ENCODE measurements around the gene IQCE. TPM values are rescaled to one million over a fixed set of nuclear protein-coding genes. Genes with fewer than 3 reads are reported as not detected.

The IQCE gene
- total and polyA plus RNA-seq, 2 experiments from 2014 or later = 11.8 to 13.3 TPM

DNA sequence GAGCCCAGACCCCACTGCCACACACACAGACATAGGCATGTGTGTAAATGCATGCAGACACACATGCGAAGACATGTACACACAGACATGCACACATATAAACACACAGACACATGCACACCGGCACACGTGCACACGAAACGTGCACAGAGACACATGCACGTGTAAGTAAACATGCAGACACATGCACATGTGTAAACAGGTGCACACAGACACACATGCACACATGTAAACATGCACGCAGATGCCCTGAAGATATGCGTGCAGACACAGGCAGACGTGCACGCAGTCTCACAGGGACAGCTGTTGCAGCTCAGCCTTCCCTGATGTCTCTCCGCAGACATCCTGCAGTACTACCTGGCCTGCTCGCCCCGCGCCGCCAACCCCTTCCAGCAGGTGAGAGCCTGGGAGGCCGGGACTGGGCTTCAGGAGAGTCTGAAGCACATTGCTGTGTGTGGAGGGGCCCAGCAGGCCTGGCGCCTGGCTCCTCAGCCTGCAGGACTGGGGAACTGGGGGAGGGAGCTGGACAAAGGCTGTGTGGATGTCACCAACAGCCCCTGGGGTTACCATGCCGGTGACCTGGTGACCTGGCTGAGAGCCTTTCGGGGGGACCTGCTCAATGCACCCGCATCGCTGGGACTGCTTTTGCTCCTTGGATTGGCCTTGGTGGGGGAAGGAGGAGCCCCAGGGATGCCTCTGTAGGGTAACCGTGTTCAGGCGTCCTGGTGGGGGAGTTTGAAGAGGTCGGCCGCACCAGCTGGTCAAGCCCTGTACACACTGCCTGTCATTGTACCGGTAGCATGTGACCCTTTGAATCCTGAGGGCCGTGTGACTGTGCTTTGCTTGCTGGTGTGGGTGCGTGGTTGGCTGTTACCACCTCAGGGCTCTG, 93.3 kb downstream of the IQCE start:
- Histone ChIP-seq H4K20me1 (ENCODE audit: insufficient read depth, poor library complexity, severe bottlenecking) (peaks cover 4% of the 10 kb centered on the region), H3K79me2 (no peaks in the 10 kb centered on the region), H3K4me3 (no peak overlapping the region), H3K4me2 (no peak overlapping the region), H2AFZ (no peak overlapping the region), H3K9me3 (ENCODE audit: low read depth) (no peaks in the 10 kb centered on the region), H3K9me2 (replicated peaks; ENCODE audit: insufficient read depth) (no peaks in the 10 kb centered on the region), H3K36me3 (replicated peaks; ENCODE audit: insufficient read depth, low read depth) (no peaks in the 10 kb centered on the region), H3K27ac (no peak overlapping the region), H3K27me3 (no peaks in the 10 kb centered on the region), H3K4me1 (ENCODE audit: insufficient read depth) (no peaks in the 10 kb centered on the region)
- WGBS (ENCODE audit: low lambda C conversion rate, missing lambda C conversion rate) = 95% methylated on average over 28 of the region's 28 CpGs
- TF ChIP-seq EZH2 (IDR thresholded peaks at IDR 0.05; ENCODE audit: borderline replicate concordance) (no peak), EZH2phosphoT487 (IDR thresholded peaks at IDR 0.05; ENCODE audit: low read depth, severe bottlenecking, unreplicated experiment) (no peak)
- TF ChIP-seq, protein P1, sequence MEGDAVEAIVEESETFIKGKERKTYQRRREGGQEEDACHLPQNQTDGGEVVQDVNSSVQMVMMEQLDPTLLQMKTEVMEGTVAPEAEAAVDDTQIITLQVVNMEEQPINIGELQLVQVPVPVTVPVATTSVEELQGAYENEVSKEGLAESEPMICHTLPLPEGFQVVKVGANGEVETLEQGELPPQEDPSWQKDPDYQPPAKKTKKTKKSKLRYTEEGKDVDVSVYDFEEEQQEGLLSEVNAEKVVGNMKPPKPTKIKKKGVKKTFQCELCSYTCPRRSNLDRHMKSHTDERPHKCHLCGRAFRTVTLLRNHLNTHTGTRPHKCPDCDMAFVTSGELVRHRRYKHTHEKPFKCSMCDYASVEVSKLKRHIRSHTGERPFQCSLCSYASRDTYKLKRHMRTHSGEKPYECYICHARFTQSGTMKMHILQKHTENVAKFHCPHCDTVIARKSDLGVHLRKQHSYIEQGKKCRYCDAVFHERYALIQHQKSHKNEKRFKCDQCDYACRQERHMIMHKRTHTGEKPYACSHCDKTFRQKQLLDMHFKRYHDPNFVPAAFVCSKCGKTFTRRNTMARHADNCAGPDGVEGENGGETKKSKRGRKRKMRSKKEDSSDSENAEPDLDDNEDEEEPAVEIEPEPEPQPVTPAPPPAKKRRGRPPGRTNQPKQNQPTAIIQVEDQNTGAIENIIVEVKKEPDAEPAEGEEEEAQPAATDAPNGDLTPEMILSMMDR (IDR thresholded peaks at IDR 0.05; ENCODE audit: poor library complexity) = no peak
- no peak for DNase-seq (ENCODE audit: low spot score)

DNA sequence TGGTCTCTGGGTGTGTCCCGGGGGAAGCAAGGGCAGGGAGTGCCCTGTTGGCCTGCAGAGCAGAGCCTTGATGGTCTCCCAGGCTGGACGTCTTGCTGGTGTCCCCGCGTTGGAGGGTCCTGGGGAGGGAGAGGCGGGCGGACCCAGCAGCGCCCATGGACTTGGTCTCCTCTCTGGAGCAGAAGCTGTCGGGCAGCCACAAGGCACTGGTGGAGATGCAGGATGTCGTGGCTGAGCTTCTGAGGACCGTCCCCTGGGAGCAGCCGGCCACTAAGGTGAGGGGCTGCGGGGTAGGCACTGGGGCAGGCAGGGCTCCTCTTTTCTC, 93.9 kb downstream of the IQCE start:
- no peaks in the 10 kb centered on the region for H3K27me3 ChIP-seq
- no peaks in the 10 kb centered on the region for H3K9me2 ChIP-seq (replicated peaks; ENCODE audit: insufficient read depth)
- H3K4me1 ChIP-seq (ENCODE audit: insufficient read depth) = no peaks in the 10 kb centered on the region
- no peak overlapping the region for H2AFZ ChIP-seq
- no peaks in the 10 kb centered on the region for H3K9me3 ChIP-seq (ENCODE audit: low read depth)
- no peak overlapping the region for H3K4me3 ChIP-seq
- no peaks in the 10 kb centered on the region for H3K79me2 ChIP-seq
- H3K36me3 ChIP-seq (replicated peaks; ENCODE audit: insufficient read depth, low read depth) = no peaks in the 10 kb centered on the region
- no peak for DNase-seq (ENCODE audit: low spot score)
- H3K4me2 ChIP-seq = no peak overlapping the region
- no peak overlapping the region for H3K27ac ChIP-seq
- WGBS (ENCODE audit: low lambda C conversion rate, missing lambda C conversion rate) = 97% methylated on average over 12 of the region's 12 CpGs
- peaks cover 4% of the 10 kb centered on the region for H4K20me1 ChIP-seq (ENCODE audit: insufficient read depth, poor library complexity, severe bottlenecking)
- TF ChIP-seq, protein P1 (IDR thresholded peaks at IDR 0.05; ENCODE audit: poor library complexity) = no peak
- TF ChIP-seq EZH2phosphoT487 (IDR thresholded peaks at IDR 0.05; ENCODE audit: low read depth, severe bottlenecking, unreplicated experiment) = no peak
- TF ChIP-seq EZH2 (IDR thresholded peaks at IDR 0.05; ENCODE audit: borderline replicate concordance) = no peak

DNA sequence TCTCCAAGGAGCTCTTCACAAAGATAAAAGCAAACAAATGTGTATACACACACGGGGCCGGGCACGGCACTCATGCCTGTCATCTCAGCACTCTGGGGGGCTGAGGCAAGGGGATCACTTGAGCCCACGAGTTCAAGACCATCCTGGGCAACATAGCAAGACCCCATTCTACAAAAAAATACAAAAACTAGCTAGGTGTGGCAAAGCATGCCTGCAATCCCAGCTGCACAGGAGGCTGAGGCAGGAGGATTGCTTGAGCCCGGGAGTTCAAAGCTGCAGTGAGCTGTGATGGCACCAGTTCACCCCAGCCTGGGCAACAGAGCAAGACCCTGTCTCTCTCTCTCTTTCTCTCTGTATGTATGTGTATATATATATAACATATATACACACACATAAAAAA, 95.3 kb downstream of the IQCE start:
- Histone ChIP-seq H3K79me2 (no peaks in the 10 kb centered on the region), H3K36me3 (replicated peaks; ENCODE audit: insufficient read depth, low read depth) (no peaks in the 10 kb centered on the region), H3K4me3 (no peak overlapping the region), H3K4me2 (no peak overlapping the region), H2AFZ (no peak overlapping the region), H3K9me3 (ENCODE audit: low read depth) (no peaks in the 10 kb centered on the region), H4K20me1 (ENCODE audit: insufficient read depth, poor library complexity, severe bottlenecking) (no peaks in the 10 kb centered on the region), H3K9me2 (replicated peaks; ENCODE audit: insufficient read depth) (no peaks in the 10 kb centered on the region), H3K27ac (no peak overlapping the region), H3K4me1 (ENCODE audit: insufficient read depth) (no peaks in the 10 kb centered on the region), H3K27me3 (no peaks in the 10 kb centered on the region)
- 77% methylated on average over 5 of the region's 5 CpGs for WGBS (ENCODE audit: low lambda C conversion rate, missing lambda C conversion rate)
- TF ChIP-seq, protein P1 (IDR thresholded peaks at IDR 0.05; ENCODE audit: poor library complexity) = no peak
- no peak for TF ChIP-seq EZH2phosphoT487 (IDR thresholded peaks at IDR 0.05; ENCODE audit: low read depth, severe bottlenecking, unreplicated experiment)
- no peak for TF ChIP-seq EZH2 (IDR thresholded peaks at IDR 0.05; ENCODE audit: borderline replicate concordance)
- DNase-seq (ENCODE audit: low spot score) = no peak
